Spleen (tissue), 11 donors: ENCODE results near the gene DRAP1. TPM values are rescaled to one million over a fixed set of nuclear protein-coding genes. Genes with fewer than 3 reads are reported as not detected.
"Not testable (repeated sequence)": the region's sequence is repeated elsewhere in the genome, so short reads cannot be mapped to it uniquely, and the experiment has no call there.

Source experiments
- DNase-seq: peaks from one replicate; pipeline ENCODE4 v3.0.0-alpha.2; 2020
- H3K27ac ChIP-seq, 8 donors: fragments of 200-600 bp; sonication (generic) in 7 of 8; 1 replicate in 4 of 8; 2 replicates in 4 of 8; pipeline versions ENCODE4 v1.5.0 to v1.8.0; 2016 to 2021; ENCODE audit warnings: inconsistent platforms in 4 of 8, mild to moderate bottlenecking in 4 of 8, moderate library complexity in 1 of 8
- H3K27me3 ChIP-seq, 7 donors: fragments of 200-600 bp; sonication (generic) in 6 of 7; replicated peaks in 1 of 7; 1 replicate in 4 of 7; 2 replicates in 3 of 7; pipeline versions ENCODE4 v1.5.0 to v1.8.0; 2016 to 2021; ENCODE audit warnings: inconsistent platforms in 3 of 7, mild to moderate bottlenecking in 1 of 7
- H3K36me3 ChIP-seq, 6 donors: fragments of 200-600 bp; sonication (generic) in 5 of 6; 1 replicate in 4 of 6; 2 replicates in 2 of 6; pipeline versions ENCODE4 v1.5.0 to v1.8.0; 2016 to 2021; ENCODE audit warnings: inconsistent platforms in 2 of 6
- H3K4me1 ChIP-seq, 6 donors: fragments of 200-600 bp; sonication (generic) in 5 of 6; 1 replicate in 3 of 6; 2 replicates in 3 of 6; pipeline versions ENCODE4 v1.5.0 to v1.8.0; 2016 to 2021; ENCODE audit warnings: inconsistent platforms in 3 of 6
- H3K4me3 ChIP-seq, 8 donors: fragments of 200-600 bp; sonication (generic) in 7 of 8; 1 replicate in 4 of 8; 2 replicates in 4 of 8; pipeline versions ENCODE4 v1.5.0 to v1.8.0; 2016 to 2021; ENCODE audit warnings: inconsistent platforms in 4 of 8, mild to moderate bottlenecking in 4 of 8, moderate library complexity in 2 of 8
- H3K9me3 ChIP-seq, 8 donors: fragments of 200-600 bp; sonication (generic) in 7 of 8; 1 replicate in 4 of 8; 2 replicates in 4 of 8; pipeline versions ENCODE4 v1.5.0 to v1.8.0; 2016 to 2021; ENCODE audit warnings: inconsistent platforms in 4 of 8
- CTCF ChIP-seq, 11 experiments: fragments of 200-600 bp in 7 of 11; fragments of 450-650 bp in 4 of 11; sonication (generic) in 4 of 11; IDR thresholded peaks in 8 of 11; conservative IDR thresholded peaks in 3 of 11; 1 replicate in 7 of 11; 2 replicates in 4 of 11; pipeline versions ENCODE4 v1.4.0 to v1.8.0; 2016 to 2021; ENCODE audit warnings: antibody characterized with exemption in 11 of 11, inconsistent platforms in 4 of 11, mild to moderate bottlenecking in 1 of 11
- POLR2A ChIP-seq, 3 donors: fragments of 450-650 bp; IDR thresholded peaks; one replicate each; pipeline ENCODE4 v1.5.1; 2017; ENCODE audit warnings: antibody characterized with exemption in 3 of 3, mild to moderate bottlenecking in 1 of 3
- POLR2AphosphoS5 ChIP-seq, 3 donors: sonication (generic); formaldehyde crosslinking; IDR thresholded peaks; one replicate each; pipeline ENCODE4 v1.5.1; 2017; ENCODE audit warnings: antibody characterized with exemption in 3 of 3
- WGBS, 5 donors: extraction: QIAGEN DNeasy Blood & Tissue Kit in 3 of 5; methylation state at CpG; one replicate each; pipeline versions ENCODE4 v1.1.5 to v1.1.7; 2013 to 2018; 5-methylcytosine and 5-hydroxymethylcytosine counted together
- intact Hi-C: fragments of 100-400 bp; cut with DNase I; formaldehyde crosslinking; loops from one replicate; pipeline ENCODE4 v1.15.0; 2023; ENCODE audit warnings: low total_unique reads
- polyA plus RNA-seq, 3 donors: library from polyadenylated mRNA; stranded (reverse); fragments of 200-250 nt; gene quantifications; one replicate each; pipeline ENCODE4 v1.2.1, GENCODE V29; 2013
- total RNA-seq, 7 donors: library from RNA; depleted of rRNA in 3 of 7; stranded (reverse); fragments of >200 nt in 3 of 7; fragmentation: NEBNext Ultra II Directional in 4 of 7; extraction: Animal tissue kit (Norgen Biotek cat#: 25700) in 4 of 7; gene quantifications; one replicate each; pipeline versions ENCODE4 v1.1.0 to v1.2.1, GENCODE V29; 2016 to 2021
- donor health status: healthy with polysubstance abuse.
- donor health status: DM: no; HTN: no; CAD: no; lungs with moderate emphysema.
- donor health status: DM: no; HTN: no; CAD: no.
- donor health status: Bipolar disorder and iron deficiency.
- donor health status: healthy.
- donor health status: DM: no; HTN: no; CAD: no.
- donor health status: DM: yes; HTN: yes; CAD: no.

DRAP1 gene
- total and polyA plus RNA-seq, 10 donors, result 58.3 to 123 (median 71.5) TPM

DNA sequence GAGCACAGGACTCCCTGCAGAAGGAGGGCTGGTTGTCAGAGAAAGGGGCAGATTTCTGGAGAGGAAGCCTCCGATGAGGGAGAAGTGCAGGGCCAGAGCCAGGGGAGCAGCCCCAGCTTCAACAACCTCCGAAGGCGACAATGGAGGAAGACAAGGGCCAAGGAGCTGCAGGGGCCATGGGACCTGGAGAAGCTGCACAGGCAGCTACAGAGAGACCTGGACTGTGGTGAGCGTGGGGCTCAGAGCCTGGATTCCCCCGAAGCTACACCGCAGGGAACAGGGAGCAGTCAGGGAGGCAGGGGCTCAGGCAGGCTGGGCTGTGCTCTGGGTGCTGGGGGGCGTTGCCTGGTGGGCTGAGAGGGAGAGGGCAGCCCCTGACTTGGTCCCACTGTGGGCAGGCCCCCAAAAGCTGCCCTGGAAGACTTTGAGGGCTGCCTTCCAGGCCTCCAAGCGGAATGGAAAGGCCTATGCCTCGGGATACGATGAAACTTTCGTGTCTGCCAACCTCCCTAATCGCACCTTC lies 28.4 kb downstream of the DRAP1 start:
- intact Hi-C loops, result no loop called here
- H3K4me1 ChIP-seq, result no peaks in the 10 kb centered on the region
- TF ChIP-seq POLR2A (IDR thresholded peaks at IDR 0.05) (no peak), POLR2AphosphoS5 (IDR thresholded peaks at IDR 0.05) (no peak), CTCF (IDR thresholded peaks at IDR 0.05 in 8 of 11, conservative IDR thresholded peaks at IDR 0.05 in 3 of 11) (no peak)
- H3K4me3 ChIP-seq, result no peak overlapping the region
- no peak for DNase-seq
- H3K27ac ChIP-seq, result no peak overlapping the region
- peaks cover 0 to 3% (median 0%) of the 10 kb centered on the region in 7 donors for H3K27me3 ChIP-seq
- WGBS, 5 donors, result 80 to 95% (median 86%) methylated on average over 12 of the region's 12 CpGs
- H3K36me3 ChIP-seq, result no peaks in the 10 kb centered on the region
- no peaks in the 10 kb centered on the region for H3K9me3 ChIP-seq

DNA sequence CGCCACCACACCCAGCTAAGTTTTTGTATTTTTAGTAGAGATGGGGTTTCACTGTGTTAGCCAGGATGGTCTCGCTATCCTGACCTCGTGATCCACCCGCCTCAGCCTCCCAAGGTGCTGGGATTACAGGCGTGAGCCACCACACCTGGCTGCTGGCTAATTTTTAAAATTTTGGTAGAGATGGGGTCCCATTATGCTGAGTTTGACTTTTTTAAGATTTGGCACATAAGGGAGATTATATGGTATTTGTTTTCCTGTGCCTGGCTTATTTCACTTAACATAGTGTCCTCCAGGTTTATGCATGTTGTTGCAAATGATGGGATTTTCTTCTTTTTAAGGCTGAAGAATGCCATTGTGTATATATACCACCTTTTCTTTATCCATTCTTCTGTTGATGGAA lies 31.5 kb downstream of the DRAP1 start:
- H3K27me3 ChIP-seq, DNase-seq, H3K27ac ChIP-seq, H3K36me3 ChIP-seq, intact Hi-C loops, H3K4me3 ChIP-seq, H3K9me3 ChIP-seq, H3K4me1 ChIP-seq: not testable (repeated sequence)
- 92 to 96% (median 95%) methylated on average over 5 of the region's 5 CpGs for WGBS, 5 donors

DNA sequence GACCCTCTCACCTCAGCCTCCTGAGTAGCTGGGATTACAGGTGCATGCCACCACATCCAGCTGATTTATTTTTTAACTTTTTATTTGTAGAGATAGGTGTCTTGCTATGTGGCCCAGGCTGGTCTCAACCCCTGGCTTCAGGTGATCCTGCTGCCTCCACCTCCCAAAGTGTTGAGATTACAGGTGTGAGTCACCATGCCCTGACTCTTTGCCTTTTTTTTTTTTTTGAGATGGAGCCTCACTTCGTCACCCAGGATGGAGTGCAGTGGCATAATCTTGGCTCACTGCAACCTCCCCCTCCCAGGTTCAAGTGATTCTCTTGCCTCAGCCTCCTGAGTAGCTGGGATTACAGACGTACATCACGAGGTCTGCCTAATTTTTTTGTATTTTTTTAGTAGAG lies 32.4 kb downstream of the DRAP1 start:
- intact Hi-C loops, H3K36me3 ChIP-seq, H3K27me3 ChIP-seq, H3K9me3 ChIP-seq, H3K4me1 ChIP-seq, H3K4me3 ChIP-seq, DNase-seq, H3K27ac ChIP-seq: not testable (repeated sequence)
- WGBS, 5 donors, result 53 to 82% (median 70%) methylated on average over 3 of the region's 3 CpGs

DNA sequence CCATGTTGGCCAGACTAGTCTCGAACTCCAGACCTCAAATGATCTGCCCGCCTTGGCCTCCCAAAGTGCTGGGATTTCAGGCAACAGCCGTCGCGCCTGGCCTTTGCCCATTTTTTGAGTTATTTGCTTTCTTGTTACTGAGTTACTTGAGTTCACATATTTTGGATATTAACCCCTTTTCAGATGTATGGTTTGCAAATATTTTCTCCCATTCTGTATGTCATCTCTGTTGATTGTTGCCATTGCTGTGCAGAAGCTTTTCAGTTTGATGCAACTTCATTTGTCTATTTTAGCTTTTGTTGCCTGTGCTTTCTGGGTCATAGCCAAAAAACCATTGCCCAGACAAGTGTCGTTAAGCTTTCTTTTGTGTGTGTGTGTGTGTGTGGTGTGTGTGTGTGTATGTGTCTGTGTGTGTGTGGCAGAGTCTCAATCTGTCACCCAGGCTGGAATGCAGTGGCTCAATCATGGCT lies 32.9 kb downstream of the DRAP1 start:
- Histone ChIP-seq H3K36me3 (no peaks in the 10 kb centered on the region), H3K4me3 (no peak overlapping the region), H3K9me3 (no peaks in the 10 kb centered on the region), H3K4me1 (peaks cover 0 to 10% (median 1%) of the 10 kb centered on the region in 6 donors), H3K27me3 (peaks cover 0 to 10% (median 0%) of the 10 kb centered on the region in 7 donors), H3K27ac (no peak overlapping the region)
- no peak for TF ChIP-seq POLR2A (IDR thresholded peaks at IDR 0.05)
- TF ChIP-seq CTCF (IDR thresholded peaks at IDR 0.05 in 8 of 11, conservative IDR thresholded peaks at IDR 0.05 in 3 of 11), result no peak
- no peak for TF ChIP-seq POLR2AphosphoS5 (IDR thresholded peaks at IDR 0.05)
- WGBS, 5 donors, result 76 to 84% (median 80%) methylated on average over 6 of the region's 6 CpGs
- DNase-seq, result no peak
- intact Hi-C loops, result no loop called here

GRCh38 chr11:65953471-65953870 lies 34.2 kb downstream of the DRAP1 start:
- no peak overlapping the region for H3K4me3 ChIP-seq
- no peak for DNase-seq
- no peaks in the 10 kb centered on the region for H3K36me3 ChIP-seq
- WGBS, 5 donors, result 89 to 94% (median 92%) methylated on average over 19 to 20 of the region's 20 CpGs
- H3K4me1 ChIP-seq, result peaks cover 0 to 17% (median 7%) of the 10 kb centered on the region in 6 donors
- intact Hi-C loops, result no loop called here
- no peak for TF ChIP-seq POLR2A (IDR thresholded peaks at IDR 0.05)
- TF ChIP-seq POLR2AphosphoS5 (IDR thresholded peaks at IDR 0.05), result no peak
- no peak for TF ChIP-seq CTCF (IDR thresholded peaks at IDR 0.05 in 8 of 11, conservative IDR thresholded peaks at IDR 0.05 in 3 of 11)
- no peak overlapping the region for H3K27ac ChIP-seq
- H3K9me3 ChIP-seq, result no peaks in the 10 kb centered on the region
- H3K27me3 ChIP-seq, result peaks cover 0 to 6% (median 0%) of the 10 kb centered on the region in 7 donors
